ACHN (cell line): Measurements from ENCODE around the gene ART4.

ENCODE experiments used
- DNase-seq: peaks from one replicate; pipeline ENCODE4 v3.0.0-alpha.2; 2015
- in situ Hi-C: cut with HindIII; loops from 2 replicates; pipeline ENCODE4 v1.10.0; 2017; ENCODE audit warnings: low sequenced_read_pairs, low pct_ligation_motif_present, low pct_unique_long_range_greater_than_20kb

The ART4 gene

GRCh38 chr12:14776236-14776961 is 66.9 kb downstream of the ART4 start:
- in situ Hi-C loops: no loop called here
- DNase-seq: peak; percentile 28

GRCh38 chr12:14775636-14775980 is 67.7 kb downstream of the ART4 start:
- DNase-seq: peak; percentile 49
- in situ Hi-C loops: no loop called here
